IMR-90 (cell line): ENCODE data around the gene CEBPA. TPM values are rescaled to one million over a fixed set of nuclear protein-coding genes. Genes with fewer than 3 reads are reported as not detected.

Source experiments
- ATAC-seq: fragments of 200-7000 bp; cut with Tn5 transposase; 2 replicates; pipeline ENCODE4 v1.9.1; 2020; ENCODE audit warnings: low read depth, mild to moderate bottlenecking, moderate library complexity
- BruUV-seq: library from RNA; stranded (reverse); fragments of 400-500 nt; replicated peaks from 2 replicates; lab custom pipeline; 2021; lab: Mats Ljungman, UMichigan
- CTCF ChIA-PET: fragments of 300-600 bp; formaldehyde crosslinking; extraction: SDS; loops from one replicate; lab custom pipeline; 2021; ENCODE audit warnings: antibody characterized with exemption; lab: Yijun Ruan, JAX
- POLR2A ChIA-PET: fragments of 300-600 bp; sonication (Branson Sonifier 250); formaldehyde crosslinking; loops from one replicate; lab custom pipeline; 2022; ENCODE audit warnings: antibody characterized with exemption; ENCODE audit not compliant: unreplicated experiment; lab: Charles Lee
- DNase-seq: peaks from one replicate; pipeline ENCODE4 v3.0.0; 2013
- H2AFZ ChIP-seq: replicated peaks from 2 replicates; pipeline ENCODE3; 2013; ENCODE audit warnings: low read length, mild to moderate bottlenecking; ENCODE audit not compliant: poor library complexity
- H2AK5ac ChIP-seq: 2 replicates; pipeline ENCODE4 v1.6.1; 2013; ENCODE audit warnings: low read depth, low read length, inconsistent platforms
- H2AK9ac ChIP-seq: replicated peaks from 2 replicates; pipeline ENCODE3; 2013; ENCODE audit warnings: mild to moderate bottlenecking, low read depth, low read length, moderate library complexity; ENCODE audit not compliant: poor library complexity
- H2BK120ac ChIP-seq: 2 replicates; pipeline ENCODE4 v1.6.1; 2013; ENCODE audit warnings: low read depth, low read length, inconsistent platforms
- H2BK15ac ChIP-seq: 3 replicates; pipeline ENCODE4 v1.6.1; 2013; ENCODE audit warnings: low read depth, low read length, inconsistent platforms
- H2BK20ac ChIP-seq: 2 replicates; pipeline ENCODE4 v1.6.1; 2013; ENCODE audit warnings: low read depth, mild to moderate bottlenecking, inconsistent platforms, low read length, moderate library complexity
- H2BK5ac ChIP-seq: 2 replicates; pipeline ENCODE4 v1.6.1; 2013; ENCODE audit warnings: mild to moderate bottlenecking, low read depth, low read length, inconsistent platforms; ENCODE audit not compliant: poor library complexity, severe bottlenecking
- H3K14ac ChIP-seq: replicated peaks from 2 replicates; pipeline ENCODE4 v1.6.1; 2013; ENCODE audit warnings: low read depth, low read length, inconsistent platforms
- H3K18ac ChIP-seq: 2 replicates; pipeline ENCODE4 v1.6.1; 2013; ENCODE audit warnings: low read depth, low read length, control low read depth
- H3K23ac ChIP-seq: 2 replicates; pipeline ENCODE4 v1.6.1; 2013; ENCODE audit warnings: low read depth, low read length, inconsistent platforms
- H3K27ac ChIP-seq: 2 replicates; pipeline ENCODE4 v1.5.1; 2013; ENCODE audit warnings: mild to moderate bottlenecking, control low read depth, low read length; ENCODE audit not compliant: insufficient read depth
- H3K27me3 ChIP-seq: 2 replicates; pipeline ENCODE4 v1.6.1; 2013; ENCODE audit warnings: low read length; ENCODE audit not compliant: control insufficient read depth, insufficient read depth
- H3K36me3 ChIP-seq: 2 replicates; pipeline ENCODE4 v1.6.1; 2013; ENCODE audit warnings: low read length, mixed read lengths; ENCODE audit not compliant: control insufficient read depth, insufficient read depth
- H3K4ac ChIP-seq: 2 replicates; pipeline ENCODE4 v1.6.1; 2013; ENCODE audit warnings: low read depth, low read length, inconsistent platforms
- H3K4me1 ChIP-seq: 2 replicates; pipeline ENCODE4 v1.6.1; 2013; ENCODE audit warnings: low read length, mixed read lengths; ENCODE audit not compliant: control insufficient read depth, insufficient read depth
- H3K4me2 ChIP-seq: 2 replicates; pipeline ENCODE4 v1.6.1; 2013; ENCODE audit warnings: low read depth, mild to moderate bottlenecking, control low read depth, low read length, moderate library complexity
- H3K4me3 ChIP-seq: 2 replicates; pipeline ENCODE4 v1.5.1; 2013; ENCODE audit warnings: low read depth, mild to moderate bottlenecking, control low read depth, low read length, moderate library complexity; ENCODE audit not compliant: insufficient read depth
- H3K56ac ChIP-seq: 2 replicates; pipeline ENCODE4 v1.6.1; 2013; ENCODE audit warnings: low read length, inconsistent platforms; ENCODE audit not compliant: insufficient read depth; ENCODE audit errors: extremely low read depth
- H3K79me1 ChIP-seq, 2 experiments: 2 replicates each; pipeline ENCODE4 v1.6.1; 2013; ENCODE audit warnings: low read length in 2 of 2, inconsistent platforms in 1 of 2, low read depth in 1 of 2
- H3K9ac ChIP-seq: 2 replicates; pipeline ENCODE4 v1.6.1; 2013; ENCODE audit warnings: low read depth, low read length, control low read depth
- H3K9me1 ChIP-seq: 2 replicates; pipeline ENCODE4 v1.6.1; 2013; ENCODE audit warnings: low read length, inconsistent platforms; ENCODE audit not compliant: insufficient read depth
- H3K9me3 ChIP-seq: 2 replicates; pipeline ENCODE4 v1.6.1; 2013; ENCODE audit warnings: low read length; ENCODE audit not compliant: control insufficient read depth, insufficient read depth
- H4K20me1 ChIP-seq: 2 replicates; pipeline ENCODE4 v1.6.1; 2013; ENCODE audit warnings: low read length, inconsistent platforms; ENCODE audit not compliant: insufficient read depth
- H4K5ac ChIP-seq: 2 replicates; pipeline ENCODE4 v1.6.1; 2013; ENCODE audit warnings: mild to moderate bottlenecking, low read depth, low read length, control low read depth
- H4K8ac ChIP-seq, 2 experiments: 2 replicates each; pipeline ENCODE4 v1.6.1; 2013; ENCODE audit warnings: low read depth in 2 of 2, low read length in 2 of 2, control low read depth in 1 of 2, inconsistent platforms in 1 of 2
- H4K91ac ChIP-seq: 2 replicates; pipeline ENCODE4 v1.6.1; 2013; ENCODE audit warnings: low read depth, low read length, inconsistent platforms; ENCODE audit not compliant: insufficient read depth
- CEBPB ChIP-seq: IDR thresholded peaks from 2 replicates; pipeline ENCODE4 v1.6.1; 2012; ENCODE audit warnings: low read depth, low read length, improper control_type of control experiment
- CHD1 ChIP-seq: IDR thresholded peaks from 2 replicates; pipeline ENCODE4 v1.6.1; 2012; ENCODE audit warnings: low read depth, low read length, improper control_type of control experiment
- ELK1 ChIP-seq: fragments of 150-350 bp; IDR thresholded peaks from 2 replicates; pipeline ENCODE4 v1.6.1; 2016; ENCODE audit warnings: low read depth, mild to moderate bottlenecking, low read length, moderate library complexity, borderline replicate concordance
- FOS ChIP-seq: fragments of 150-350 bp; IDR thresholded peaks from 2 replicates; pipeline ENCODE4 v1.6.1; 2016; ENCODE audit warnings: low read depth, low read length
- MAFK ChIP-seq: IDR thresholded peaks from 2 replicates; pipeline ENCODE4 v1.6.1; 2012; ENCODE audit warnings: low read depth, low read length, improper control_type of control experiment
- MAZ ChIP-seq: IDR thresholded peaks from 2 replicates; pipeline ENCODE4 v1.6.1; 2012; ENCODE audit warnings: low read depth, mild to moderate bottlenecking, low read length, improper control_type of control experiment, moderate library complexity, borderline replicate concordance
- MXI1 ChIP-seq: IDR thresholded peaks from 2 replicates; pipeline ENCODE4 v1.6.1; 2012; ENCODE audit warnings: low read depth, mild to moderate bottlenecking, low read length, moderate library complexity, borderline replicate concordance
- NFE2L2 ChIP-seq: fragments of 150-350 bp; IDR thresholded peaks from 2 replicates; pipeline ENCODE4 v1.6.1; 2016; ENCODE audit warnings: low read depth, mild to moderate bottlenecking, low read length
- POLR2A ChIP-seq: IDR thresholded peaks from 2 replicates; pipeline ENCODE4 v1.6.1; 2012; ENCODE audit warnings: mild to moderate bottlenecking, low read depth, low read length
- RAD21 ChIP-seq: IDR thresholded peaks from 2 replicates; pipeline ENCODE4 v1.6.1; 2012; ENCODE audit warnings: low read length, improper control_type of control experiment
- RCOR1 ChIP-seq: IDR thresholded peaks from 2 replicates; pipeline ENCODE4 v1.6.1; 2012; ENCODE audit warnings: mild to moderate bottlenecking, low read length, improper control_type of control experiment; ENCODE audit not compliant: insufficient replicate concordance
- RFX5 ChIP-seq: IDR thresholded peaks from 2 replicates; pipeline ENCODE4 v1.8.0; 2012; ENCODE audit warnings: low read depth, mild to moderate bottlenecking, low read length, moderate library complexity
- WGBS, 2 experiments: methylation state at CpG; one replicate each; pipeline versions ENCODE4 v1.1.5 to v1.1.7; 2013; ENCODE audit warnings: missing lambda C conversion rate in 2 of 2; ENCODE audit not compliant: insufficient read length in 1 of 2; ENCODE audit errors: extremely low coverage in 2 of 2; 5-methylcytosine and 5-hydroxymethylcytosine counted together
- dilution Hi-C: fragments of 300-500 bp; cut with HindIII; formaldehyde crosslinking; loops from one replicate; pipeline ENCODE4 v1.14.3; 2018; ENCODE audit warnings: low sequenced_read_pairs; ENCODE audit not compliant: unreplicated experiment
- in situ Hi-C: fragments of 300-500 bp; cut with MboI; formaldehyde crosslinking; loops from 3 replicates; pipeline ENCODE4 v1.14.3; 2019; ENCODE audit warnings: low sequenced_read_pairs, inconsistent platforms, mixed read lengths
- intact Hi-C: fragments of 100-400 bp; cut with micrococcal nuclease; formaldehyde crosslinking; loops from 2 replicates; pipeline ENCODE4 v1.10.0; 2022
- polyA plus RNA-seq, 3 experiments: library from polyadenylated mRNA; depleted of rRNA; stranded (reverse); fragments of >200 nt; gene quantifications; 2 replicates each; pipeline ENCODE4 v1.2.3, GENCODE V29; 2012; ENCODE audit warnings: low replicate concordance in 1 of 3
- total RNA-seq: library from RNA; depleted of rRNA; stranded (reverse); fragments of >200 nt; gene quantifications from 2 replicates; pipeline ENCODE4 v1.2.3, GENCODE V29; 2012
- TF ChIP-seq, protein P1 (sequence below): fragments of 150-350 bp; IDR thresholded peaks from 2 replicates; pipeline ENCODE4 v1.6.1; 2017; ENCODE audit warnings: mild to moderate bottlenecking, antibody characterized with exemption, low read length, low read depth

The CEBPA gene
- total and polyA plus RNA-seq, 2 of the 4 experiments (the other 2 are of a cell fraction) = under 0.01 to 0.09 TPM

GRCh38 chr19:33274663-33275558 is 27.4 kb downstream of the CEBPA start:
- Histone ChIP-seq H3K4me1 (no peaks in the 10 kb centered on the region), H2AK5ac (no peak overlapping the region), H2BK5ac (no peak overlapping the region), H3K79me1 (no peaks in the 10 kb centered on the region), H3K9me3 (no peaks in the 10 kb centered on the region), H3K14ac (no peak overlapping the region), H3K4ac (no peak overlapping the region), H3K27ac (no peak overlapping the region), H3K23ac (no peak overlapping the region), H2BK20ac (no peak overlapping the region), H2BK15ac (no peak overlapping the region), H3K56ac (no peak overlapping the region), H2AFZ (no peak overlapping the region), H2AK9ac (no peak overlapping the region), H3K18ac (no peak overlapping the region), H3K4me2 (no peak overlapping the region), H3K27me3 (peaks cover 8% of the 10 kb centered on the region; the same call in 1 of the 2 replicates), H2BK120ac (no peak overlapping the region), H3K9ac (no peak overlapping the region), H3K4me3 (no peak overlapping the region), H4K8ac (no peak overlapping the region), H3K9me1 (no peaks in the 10 kb centered on the region), H4K5ac (no peak overlapping the region), H3K36me3 (no peaks in the 10 kb centered on the region), H4K20me1 (no peaks in the 10 kb centered on the region), H4K91ac (no peak overlapping the region)
- intact Hi-C loops (no loop called here), dilution Hi-C loops (no loop called here), in situ Hi-C loops (no loop called here)
- TF ChIP-seq, protein P1, sequence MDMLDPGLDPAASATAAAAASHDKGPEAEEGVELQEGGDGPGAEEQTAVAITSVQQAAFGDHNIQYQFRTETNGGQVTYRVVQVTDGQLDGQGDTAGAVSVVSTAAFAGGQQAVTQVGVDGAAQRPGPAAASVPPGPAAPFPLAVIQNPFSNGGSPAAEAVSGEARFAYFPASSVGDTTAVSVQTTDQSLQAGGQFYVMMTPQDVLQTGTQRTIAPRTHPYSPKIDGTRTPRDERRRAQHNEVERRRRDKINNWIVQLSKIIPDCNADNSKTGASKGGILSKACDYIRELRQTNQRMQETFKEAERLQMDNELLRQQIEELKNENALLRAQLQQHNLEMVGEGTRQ = no peak
- TF ChIP-seq MXI1 (no peak), ELK1 (no peak), MAZ (no peak), CEBPB (no peak), CHD1 (no peak), RCOR1 (no peak), RFX5 (no peak), POLR2A (no peak), NFE2L2 (no peak), MAFK (no peak), RAD21 (no peak), FOS (no peak)
- DNase-seq (no peak), ATAC-seq (no peak)
- BruUV-seq = no TSS peak
- 87% methylated on average over 3 of the region's 17 CpGs; no CpG with 5 or more reads in 1 of the 2 experiments for WGBS, 2 experiments
- ChIA-PET POLR2A (no interaction called here), CTCF (interaction anchor here (0.5 to 0.6 kb wide), 2 partner anchors 595 to 1388 kb away, joined by 3 to 4 read pairs; no protein-coding TSS in a partner anchor)
